Measurements from ENCODE around the gene CLOCK.

CLOCK gene

DNA sequence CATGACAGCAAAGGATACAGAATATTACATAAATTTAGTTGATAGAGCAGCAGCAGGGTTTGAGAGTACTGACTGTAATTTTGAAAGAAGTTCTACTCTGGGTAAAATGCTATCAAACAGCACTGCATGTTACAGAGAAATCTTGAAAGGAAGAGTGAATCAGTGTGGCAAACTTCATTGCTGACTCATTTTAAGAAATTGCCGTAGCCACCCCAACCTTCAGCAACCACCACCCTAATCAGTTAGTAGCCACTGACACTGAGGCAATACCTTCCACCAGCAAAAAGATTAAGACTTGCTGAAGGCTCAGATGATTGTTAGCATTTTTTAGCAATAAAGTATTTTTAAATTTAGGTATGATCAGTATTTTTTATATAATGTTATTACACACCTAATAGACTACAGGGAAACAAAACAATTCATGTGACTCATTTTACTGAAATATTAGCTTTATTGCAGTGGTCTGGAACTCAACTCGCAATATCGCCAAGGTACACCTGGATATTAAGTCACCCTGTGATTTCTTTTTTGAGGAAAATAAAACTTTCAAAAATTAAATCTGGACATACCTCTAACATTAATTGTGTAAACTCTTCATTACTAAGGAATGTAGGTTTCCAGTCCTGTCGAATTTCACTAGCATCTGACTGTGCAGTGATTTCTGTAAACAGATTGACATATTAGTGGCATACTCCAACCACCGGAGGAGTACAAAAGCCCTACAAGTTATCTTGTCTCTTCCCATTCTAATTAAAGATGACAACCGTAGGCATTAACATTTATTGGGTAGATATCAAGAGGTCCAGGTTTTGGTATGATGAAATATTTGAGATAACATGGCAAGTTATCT is 71.1 kb downstream of the CLOCK start:
- no peak for DNase-seq

DNA sequence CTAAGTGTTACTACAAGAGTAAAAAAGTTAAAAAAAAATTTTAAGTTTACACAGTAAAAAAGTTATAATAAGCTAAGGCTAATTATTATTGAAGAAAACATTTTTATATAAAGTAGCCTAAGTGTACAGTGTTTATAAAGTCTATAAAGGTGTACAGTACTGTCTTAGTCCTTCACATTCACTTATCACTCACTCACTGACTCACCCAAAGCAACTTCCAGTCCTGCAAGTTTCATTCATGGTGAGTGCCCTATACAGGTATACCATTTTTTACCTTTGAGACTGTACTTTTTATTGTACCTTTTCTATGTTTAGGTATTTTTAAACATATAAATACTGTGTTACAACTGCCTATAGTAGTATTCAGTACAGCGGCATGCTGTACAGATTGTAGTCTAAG is 76.7 kb downstream of the CLOCK start:
- DNase-seq: no peak

DNA sequence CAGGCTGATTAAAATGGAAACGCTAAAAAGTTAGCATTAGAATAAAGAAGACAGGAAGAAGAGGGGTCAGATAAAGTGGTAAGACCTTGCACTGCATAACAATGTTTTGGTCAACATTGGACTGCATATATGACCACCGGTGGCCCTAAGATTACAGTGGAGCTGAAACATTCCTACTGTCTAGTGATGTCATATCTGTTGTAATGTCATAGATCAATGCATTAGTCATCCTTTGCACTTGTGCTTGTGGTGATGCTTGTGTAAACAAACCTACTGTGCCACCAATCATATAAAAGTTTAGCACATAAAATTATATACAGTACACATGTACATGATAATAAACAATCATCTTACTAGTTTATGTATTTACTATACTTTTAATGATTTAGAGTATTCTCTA is 78.0 kb downstream of the CLOCK start:
- DNase-seq: no peak

DNA sequence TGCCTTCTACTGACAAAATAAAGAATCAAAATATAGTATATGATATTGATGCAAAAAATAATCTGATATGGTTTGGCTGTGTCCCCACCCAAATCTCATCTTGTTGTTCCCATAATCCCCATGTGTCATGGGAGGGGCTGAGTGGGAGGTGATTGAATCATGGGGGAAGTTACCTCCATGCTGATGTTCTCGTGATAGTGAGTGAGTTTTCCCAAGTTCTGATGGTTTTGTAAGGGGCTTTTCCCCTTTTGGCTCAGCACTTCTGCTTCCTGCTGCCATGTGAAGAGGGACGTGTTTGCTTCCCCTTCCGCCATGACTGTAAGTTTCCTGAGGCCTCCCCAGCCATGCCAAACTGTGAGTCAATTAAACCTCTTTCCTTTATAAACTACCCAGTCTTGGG is 80.7 kb downstream of the CLOCK start:
- DNase-seq: no peak

DNA sequence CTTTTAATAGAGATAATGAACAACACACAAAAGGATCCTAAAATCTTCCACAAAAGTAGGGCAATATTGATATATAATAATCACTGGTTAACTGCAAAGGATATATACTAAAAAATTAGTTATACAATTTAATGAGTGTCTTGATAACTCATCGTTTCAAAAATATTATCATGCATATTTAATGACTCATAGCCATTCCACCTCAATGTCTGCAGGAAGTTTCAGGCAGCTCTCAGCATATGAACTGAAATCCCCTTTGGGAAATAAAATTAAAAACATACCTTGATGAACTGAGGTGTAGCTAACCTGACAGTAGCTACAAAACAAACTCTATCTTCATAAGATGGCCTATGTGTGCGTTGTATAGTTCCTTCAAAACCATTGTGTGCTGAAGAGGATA is 88.1 kb downstream of the CLOCK start:
- DNase-seq: no peak

DNA sequence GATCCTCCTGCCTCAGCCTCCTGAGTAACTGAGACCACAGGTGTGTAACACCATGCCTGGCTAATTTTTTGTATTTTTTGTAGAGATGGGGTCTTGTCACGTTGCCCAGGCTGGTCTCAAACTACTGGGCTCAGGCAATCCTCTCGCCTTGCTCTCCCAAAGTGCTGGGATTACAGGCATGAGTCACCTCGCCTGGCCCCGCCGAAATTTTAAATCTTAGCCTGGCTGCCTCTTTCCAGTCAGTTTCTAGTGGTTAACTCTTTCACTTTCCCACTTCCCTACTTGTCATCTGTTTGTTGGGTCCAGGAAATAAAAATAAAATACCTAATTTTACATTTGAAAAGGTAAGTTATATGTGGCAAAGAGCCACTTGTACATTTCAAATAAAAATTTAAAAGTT is 88.5 kb downstream of the CLOCK start:
- no peak for DNase-seq

DNA sequence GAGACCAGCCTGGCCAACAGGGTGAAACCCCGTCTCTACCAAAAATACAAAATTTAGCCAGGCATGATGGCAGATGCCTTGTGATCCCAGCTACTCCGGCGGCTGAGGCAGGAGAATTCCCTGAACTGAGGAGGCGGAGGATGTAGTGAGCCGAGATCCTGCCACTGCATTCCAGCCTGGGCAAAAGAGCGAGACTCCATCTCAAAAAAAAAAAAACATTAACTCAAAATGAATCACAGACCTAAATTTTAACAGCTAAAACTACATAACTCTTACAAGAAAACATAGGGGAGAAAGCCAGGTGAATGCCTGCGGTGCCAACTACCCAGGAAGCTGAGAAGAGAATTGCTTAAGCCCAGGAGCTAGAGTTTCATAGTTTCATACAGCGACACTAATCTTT is 96.1 kb downstream of the CLOCK start:
- no peak for DNase-seq

DNA sequence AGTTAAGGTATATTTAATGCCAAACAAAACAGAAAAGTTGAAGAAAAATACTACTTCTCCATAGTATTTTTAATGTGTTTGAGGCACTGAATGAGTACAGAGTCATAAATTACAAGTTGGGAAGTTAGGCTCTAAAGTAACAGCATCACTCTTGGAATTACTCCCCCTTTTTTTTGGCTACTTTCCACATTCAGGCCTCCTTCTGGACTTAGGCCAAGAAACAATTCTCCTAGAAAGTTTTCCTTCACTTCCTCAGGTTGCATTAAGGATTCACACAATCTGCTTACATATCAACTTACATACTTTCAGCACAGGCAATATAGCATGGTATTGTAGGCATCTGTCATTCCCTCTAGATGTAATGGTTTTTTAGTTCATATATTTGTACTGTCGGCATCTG is 98.9 kb downstream of the CLOCK start:
- no peak for DNase-seq

DNA sequence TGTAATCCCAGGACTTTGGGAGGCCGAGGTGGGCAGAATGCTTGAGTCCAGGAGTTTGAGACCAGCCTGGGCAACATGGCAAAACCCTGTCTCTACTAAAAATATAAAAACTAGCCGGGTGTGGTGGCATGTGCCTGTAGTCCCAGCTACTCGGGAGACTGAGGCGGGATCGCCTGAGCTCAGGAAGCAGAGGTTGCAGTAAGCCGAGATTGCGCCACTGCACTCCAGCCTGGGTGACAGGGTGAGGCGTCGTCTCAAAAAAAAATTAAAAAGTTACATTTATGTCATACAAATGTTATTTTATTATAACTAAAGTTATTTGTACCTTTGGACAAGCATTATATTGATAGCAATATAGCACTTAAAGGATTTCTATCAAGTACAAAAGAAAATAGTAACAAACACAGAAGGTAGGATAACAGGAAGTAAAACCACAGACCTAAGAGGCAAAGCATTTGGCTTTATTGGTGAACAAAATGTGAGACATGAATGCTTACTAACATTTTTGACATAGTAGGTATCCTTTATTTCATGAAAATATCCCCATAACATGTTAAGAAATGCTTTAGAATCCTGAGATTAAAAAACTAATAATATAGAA is 99.5 kb downstream of the CLOCK start:
- DNase-seq: no peak

DNA sequence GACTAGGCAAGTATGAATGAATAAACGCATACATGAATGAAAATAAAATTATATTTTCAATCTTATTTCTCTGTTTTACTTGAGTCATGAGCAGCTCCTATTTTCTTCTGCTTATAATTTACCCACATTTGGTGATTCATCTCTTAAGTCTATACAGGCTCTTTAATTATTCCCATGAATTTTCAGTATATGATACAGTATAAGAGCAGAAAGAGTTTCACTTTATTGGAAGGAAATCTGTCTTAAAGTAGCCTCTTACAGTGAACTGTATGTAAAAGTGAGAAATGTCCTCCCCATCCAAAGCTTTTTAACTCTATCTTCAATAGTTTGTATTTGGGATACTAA is 100.2 kb downstream of the CLOCK start:
- no peak for DNase-seq

DNA sequence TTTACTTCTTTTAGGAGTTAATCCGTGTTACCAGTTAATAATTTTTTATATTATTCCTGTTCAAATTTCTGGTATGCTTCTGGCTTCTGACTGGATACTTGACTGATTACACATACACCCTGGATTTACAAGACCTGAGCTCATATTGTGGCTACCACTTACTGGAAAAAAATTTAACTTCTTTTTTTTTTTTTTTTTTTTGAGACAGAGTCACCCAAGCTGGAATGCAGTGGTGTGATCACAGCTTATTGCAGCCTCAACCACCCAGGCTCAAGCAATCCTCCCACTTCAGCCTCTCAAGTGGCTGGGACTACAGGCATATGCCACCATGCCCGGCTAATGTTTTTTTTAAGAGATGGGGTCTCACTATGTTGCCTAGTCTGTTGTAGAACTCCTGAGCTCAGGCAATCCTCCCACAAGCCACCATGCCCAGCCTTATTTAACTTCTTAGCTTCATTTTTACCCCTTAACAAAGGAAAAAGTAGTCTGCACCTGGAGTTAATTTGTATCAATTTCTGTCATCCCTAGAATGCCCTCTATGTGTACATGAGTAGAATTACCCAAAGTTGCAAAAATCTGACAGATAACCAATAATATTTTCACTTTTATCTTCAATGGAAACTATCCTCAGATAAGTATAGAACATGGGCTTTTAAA is 100.7 kb downstream of the CLOCK start:
- DNase-seq: no peak

DNA sequence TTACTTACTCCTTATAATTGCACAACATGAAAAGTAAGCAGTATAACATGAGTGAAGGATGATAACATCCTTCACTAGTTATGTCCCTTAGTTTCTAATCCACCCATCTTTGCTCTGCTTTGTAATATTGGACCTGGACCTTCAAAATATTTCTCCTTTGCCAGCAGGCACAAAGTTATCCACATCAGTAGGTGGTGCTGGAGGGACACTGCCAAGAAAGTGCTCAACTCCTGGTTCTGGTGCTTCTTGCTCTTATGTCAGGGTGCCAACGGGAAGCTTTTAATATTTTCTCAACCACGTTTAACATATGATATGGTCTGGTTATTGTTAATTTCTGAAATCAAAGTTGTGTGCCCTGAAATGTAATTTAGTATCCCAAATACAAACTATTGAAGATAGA is 101.9 kb downstream of the CLOCK start:
- no peak for DNase-seq

DNA sequence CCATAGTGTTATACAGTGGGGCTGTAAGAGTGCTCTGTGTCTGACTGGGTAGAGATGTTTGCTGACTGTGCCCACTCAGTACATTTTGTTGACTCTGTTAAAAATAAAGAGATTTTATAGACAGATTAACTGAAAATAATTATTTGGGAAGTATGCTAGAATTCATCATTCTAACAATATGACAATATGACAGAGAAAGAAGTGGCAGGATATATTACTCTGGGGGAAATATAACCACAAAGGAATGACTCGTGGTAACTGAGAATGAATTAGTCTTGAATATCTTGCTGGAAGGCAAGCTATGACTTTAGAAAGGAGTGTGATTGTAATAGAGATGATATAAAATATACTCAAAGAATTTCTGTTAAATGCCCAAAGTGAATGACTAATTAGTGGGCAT is 104.2 kb downstream of the CLOCK start:
- DNase-seq: no peak

DNA sequence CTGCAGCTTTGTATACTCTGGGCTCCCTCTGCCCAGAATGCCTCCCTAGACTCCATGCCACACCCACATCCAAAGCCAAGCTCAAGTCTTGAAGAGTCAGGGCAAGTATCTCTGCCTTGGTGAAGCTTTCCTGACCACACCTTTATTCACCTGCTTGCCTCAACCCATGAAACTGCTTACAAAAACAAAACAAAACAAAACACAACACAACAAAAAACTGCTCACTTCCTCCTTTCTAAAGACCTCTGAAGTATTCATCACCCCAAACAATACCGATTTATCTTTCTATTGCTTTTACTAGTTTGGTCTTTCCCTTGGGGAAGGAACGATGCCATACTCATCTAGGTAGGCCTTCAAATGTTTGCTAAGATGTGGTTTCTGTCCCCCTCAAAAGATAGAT is 105.9 kb downstream of the CLOCK start:
- DNase-seq: no peak

DNA sequence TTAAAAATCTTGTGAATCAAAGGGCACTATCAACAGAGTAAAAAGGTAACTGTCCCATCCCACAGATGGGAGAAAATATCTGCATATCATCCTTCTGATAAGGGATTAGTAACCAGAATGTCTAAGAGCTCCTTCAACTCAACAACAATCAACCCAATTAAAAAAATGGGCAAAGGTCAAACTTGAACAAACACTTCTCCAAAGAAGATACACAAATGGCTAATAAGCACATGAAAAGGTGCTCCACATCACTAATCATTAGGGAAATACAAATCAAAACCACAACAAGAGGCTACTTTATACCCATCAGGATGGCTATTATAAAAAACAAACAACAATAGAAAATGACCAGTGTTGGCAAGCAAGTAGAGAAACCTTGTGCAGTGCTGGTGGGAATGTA is 107.7 kb downstream of the CLOCK start:
- DNase-seq: no peak

DNA sequence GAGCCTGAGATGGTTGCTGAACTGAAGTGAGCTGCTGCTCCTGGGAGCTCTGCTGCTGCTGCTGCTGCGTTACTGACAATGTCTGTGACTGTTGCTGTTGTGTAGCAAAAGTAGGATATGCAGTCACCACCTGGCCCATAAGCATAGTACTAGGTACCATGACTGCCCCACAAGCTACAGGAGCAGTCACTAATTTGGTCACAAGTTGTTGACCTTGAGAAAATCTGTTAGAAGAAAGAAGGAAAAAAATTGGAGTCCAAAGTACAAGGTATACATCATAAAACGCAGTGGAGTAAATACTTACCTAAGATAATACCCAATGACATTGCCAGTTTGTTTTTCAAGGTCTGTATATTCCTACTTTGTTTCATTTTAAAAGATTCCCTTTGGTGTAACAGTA is 108.4 kb downstream of the CLOCK start:
- no peak for DNase-seq

DNA sequence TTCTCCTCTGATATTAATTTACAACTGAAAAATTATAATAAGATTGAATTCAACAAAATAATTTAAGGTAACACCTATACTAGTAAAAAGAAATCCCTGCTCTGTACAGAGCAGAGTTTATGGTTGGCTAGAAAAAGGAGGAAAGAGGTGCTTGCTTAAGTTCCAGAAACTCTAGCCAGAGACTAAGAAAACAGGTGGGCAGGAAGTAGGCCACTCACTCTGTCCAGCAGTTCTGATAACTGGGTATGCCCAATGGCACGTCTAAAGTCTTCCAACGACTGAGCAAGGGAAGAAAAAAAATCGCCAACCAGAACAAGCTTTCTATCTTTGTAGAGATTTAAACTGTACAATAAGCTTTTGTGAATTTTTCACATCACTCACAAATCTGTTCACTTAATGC is 108.9 kb downstream of the CLOCK start:
- no peak for DNase-seq

DNA sequence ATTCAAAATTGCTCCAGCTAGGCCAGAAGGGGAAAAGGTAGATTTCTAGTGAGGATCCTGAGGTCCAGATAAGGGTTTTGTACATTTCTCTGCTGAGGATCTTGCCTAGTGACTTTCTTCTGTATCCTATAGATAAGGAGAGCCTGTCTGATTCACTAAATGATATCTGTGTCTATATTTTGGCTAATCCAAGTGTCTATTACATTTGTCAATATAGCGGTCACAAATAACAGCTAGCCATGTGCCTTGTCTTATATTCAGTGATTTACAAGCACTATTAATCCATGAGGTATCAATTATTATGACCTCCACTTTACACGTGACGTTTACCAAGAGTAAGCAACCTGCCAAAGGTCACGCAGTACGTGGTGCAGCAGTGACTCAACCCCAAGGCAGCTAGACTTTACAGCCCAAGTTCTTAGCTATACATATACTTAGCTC is 109.3 kb downstream of the CLOCK start:
- no peak for DNase-seq

DNA sequence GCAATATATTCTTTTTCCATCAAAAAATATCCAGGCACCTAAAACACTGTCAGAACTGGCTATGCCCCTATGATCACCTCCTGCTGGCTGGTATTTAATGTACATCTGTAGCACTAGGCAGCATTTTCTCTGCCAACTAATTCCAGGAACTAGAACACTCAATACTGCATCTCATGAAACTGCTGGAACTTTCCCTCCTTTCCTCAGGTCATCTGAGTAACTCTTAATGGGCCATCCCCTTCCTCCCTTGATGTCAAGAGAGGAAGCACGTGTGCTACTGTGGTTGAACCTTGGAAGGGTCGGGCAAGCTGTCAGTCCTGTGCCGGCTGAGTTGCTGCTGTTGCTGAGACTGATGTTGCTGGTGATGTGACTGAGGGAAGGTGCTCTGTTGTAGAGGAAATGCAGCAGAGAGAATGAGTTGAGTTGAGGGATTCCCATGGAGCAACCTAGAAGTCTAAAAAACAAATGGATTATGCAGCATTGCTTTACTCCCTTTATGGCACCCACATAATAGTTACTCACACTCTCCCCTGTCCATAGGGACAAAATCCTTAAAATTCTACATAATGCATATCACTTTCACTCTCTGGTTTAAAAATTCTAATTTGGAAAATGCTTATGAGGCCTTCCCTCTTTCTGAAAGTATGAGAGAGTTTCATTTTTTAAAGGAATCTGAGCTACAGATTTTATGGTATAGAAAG is 111.4 kb downstream of the CLOCK start:
- DNase-seq: no peak

DNA sequence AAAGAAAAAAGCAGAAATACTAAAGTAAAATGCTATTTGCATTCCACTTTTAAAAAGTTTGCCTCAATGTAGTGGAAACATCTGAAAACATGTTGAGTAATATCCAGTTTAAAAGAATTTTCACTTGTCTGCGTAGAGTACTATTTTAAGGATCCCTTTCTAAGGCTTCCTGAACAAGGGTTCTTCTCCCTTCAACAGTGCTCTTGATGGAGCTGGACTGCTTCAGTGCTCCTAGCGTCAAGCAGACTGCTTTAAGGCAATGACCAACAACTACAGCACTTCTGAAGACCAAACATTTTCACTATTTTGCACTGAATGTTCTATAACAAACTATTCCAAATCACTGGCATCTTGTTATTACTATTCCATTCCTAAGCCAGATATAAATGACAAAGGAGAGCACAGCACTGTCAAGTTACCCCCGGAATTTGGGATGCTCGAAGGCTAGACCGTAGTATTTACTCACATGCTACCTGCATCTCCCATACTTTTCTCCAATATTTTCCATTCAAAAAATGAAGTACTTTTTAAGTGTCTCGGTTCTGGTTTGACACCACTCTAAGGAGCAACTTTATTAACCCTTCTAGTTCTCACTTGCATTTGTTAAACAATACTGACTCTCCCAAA is 114.9 kb downstream of the CLOCK start:
- DNase-seq: no peak

DNA sequence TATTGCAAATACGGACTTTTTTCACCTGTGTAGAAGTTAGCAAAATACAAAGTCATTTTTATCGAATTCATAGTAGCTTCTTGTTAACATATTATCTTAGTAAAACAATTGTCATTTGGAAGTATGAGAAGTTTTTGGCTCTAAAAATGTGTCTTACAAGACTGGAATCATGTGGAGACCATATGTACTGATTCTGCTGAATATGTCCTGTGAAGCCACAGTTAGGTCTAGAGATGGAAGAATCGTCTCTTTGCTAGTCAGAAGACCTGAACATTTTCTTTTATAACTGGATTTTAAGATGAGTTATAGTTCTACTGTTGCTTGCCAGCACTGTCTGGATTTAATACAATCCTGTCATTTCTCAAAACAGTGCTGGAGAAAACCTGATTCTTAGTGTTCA is 121.9 kb downstream of the CLOCK start:
- no peak for DNase-seq

DNA sequence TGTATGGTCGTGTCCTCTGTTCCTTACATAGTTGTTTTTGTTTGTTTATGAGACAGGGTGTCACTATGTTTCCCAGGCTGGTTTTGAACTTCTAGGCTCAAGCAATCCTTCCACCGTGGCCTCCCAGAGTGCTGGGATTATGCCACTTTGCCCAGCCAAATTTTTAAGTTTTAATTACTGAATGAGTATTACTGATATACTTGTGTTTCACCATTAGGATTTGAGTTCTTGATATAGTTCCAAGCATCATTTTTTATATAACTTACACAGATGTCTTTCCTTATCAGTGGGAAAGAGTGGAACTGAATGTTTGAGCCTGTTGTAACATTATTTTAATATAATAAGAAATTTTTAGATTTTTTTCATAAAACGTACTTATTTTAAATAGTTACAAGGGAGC is 130.5 kb downstream of the CLOCK start:
- DNase-seq: no peak

Data from anterior cingulate cortex (tissue), 58 donors.